Left ventricle myocardium inferior (tissue), 1 donor: ENCODE measurements around the gene ACVR1. TPM values are rescaled to one million over a fixed set of nuclear protein-coding genes. Genes with fewer than 3 reads are reported as not detected.

Source experiments
- DNase-seq: peaks from one replicate; pipeline ENCODE4 v3.0.0-alpha.2; 2020
- H3K27ac ChIP-seq: fragments of 200-600 bp; replicated peaks from 2 replicates; pipeline ENCODE4 v1.8.0; 2021
- H3K27me3 ChIP-seq: fragments of 200-600 bp; 2 replicates; pipeline ENCODE4 v1.8.0; 2021; ENCODE audit warnings: low read depth
- H3K36me3 ChIP-seq: fragments of 200-600 bp; 2 replicates; pipeline ENCODE4 v1.8.0; 2021
- H3K4me1 ChIP-seq: fragments of 200-600 bp; 2 replicates; pipeline ENCODE4 v1.8.0; 2021
- H3K4me3 ChIP-seq: fragments of 200-600 bp; 2 replicates; pipeline ENCODE4 v1.8.0; 2021; ENCODE audit warnings: mild to moderate bottlenecking, moderate library complexity
- H3K9me3 ChIP-seq: fragments of 200-600 bp; replicated peaks from 2 replicates; pipeline ENCODE4 v1.8.0; 2021
- intact Hi-C: fragments of 100-400 bp; cut with micrococcal nuclease; formaldehyde crosslinking; loops from one replicate; pipeline ENCODE4 v1.11.0; 2022
- total RNA-seq: library from RNA; stranded (reverse); fragmentation: NEBNext Ultra II Directional; extraction: Animal tissue kit (Norgen Biotek cat#: 25700); gene quantifications from one replicate; pipeline ENCODE4 v1.2.1, GENCODE V29; 2021
- TF ChIP-seq, protein P1 (sequence below): fragments of 200-600 bp; IDR thresholded peaks from 2 replicates; pipeline ENCODE4 v1.8.0; 2021; ENCODE audit warnings: antibody characterized with exemption, mild to moderate bottlenecking, borderline replicate concordance
- donor health status: DM: no; HTN: yes; CAD: no; lungs with severe emphysema.

The ACVR1 gene
- total RNA-seq, 1 donor from 2014 or later, result 30.6 TPM

DNA sequence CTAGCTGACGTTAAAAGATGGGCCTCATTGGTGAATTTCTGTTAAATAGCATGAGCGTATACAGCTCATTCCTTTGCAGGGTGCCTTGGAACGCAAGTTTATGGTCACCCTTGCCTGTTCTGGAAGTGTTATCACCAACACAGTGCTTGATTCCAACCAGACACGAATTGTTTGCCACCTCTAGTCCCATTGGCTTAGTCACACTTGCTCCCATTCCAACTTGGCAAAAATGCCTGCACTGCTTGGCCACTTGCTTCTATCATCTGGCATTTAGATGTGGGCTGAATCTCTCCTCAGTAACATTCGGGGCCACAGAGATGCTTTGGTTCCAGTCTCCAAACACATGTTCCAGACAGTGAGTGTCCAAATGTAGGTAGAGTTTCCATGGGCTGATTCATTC lies 27.5 kb upstream of the ACVR1 start:
- Histone ChIP-seq H3K36me3 (no peaks in the 10 kb centered on the region), H3K9me3 (no peaks in the 10 kb centered on the region), H3K4me3 (no peak overlapping the region), H3K4me1 (peaks cover 13% of the 10 kb centered on the region), H3K27ac (peak overlapping the region; percentile 45), H3K27me3 (no peaks in the 10 kb centered on the region)
- DNase-seq, result no peak
- TF ChIP-seq, protein P1, sequence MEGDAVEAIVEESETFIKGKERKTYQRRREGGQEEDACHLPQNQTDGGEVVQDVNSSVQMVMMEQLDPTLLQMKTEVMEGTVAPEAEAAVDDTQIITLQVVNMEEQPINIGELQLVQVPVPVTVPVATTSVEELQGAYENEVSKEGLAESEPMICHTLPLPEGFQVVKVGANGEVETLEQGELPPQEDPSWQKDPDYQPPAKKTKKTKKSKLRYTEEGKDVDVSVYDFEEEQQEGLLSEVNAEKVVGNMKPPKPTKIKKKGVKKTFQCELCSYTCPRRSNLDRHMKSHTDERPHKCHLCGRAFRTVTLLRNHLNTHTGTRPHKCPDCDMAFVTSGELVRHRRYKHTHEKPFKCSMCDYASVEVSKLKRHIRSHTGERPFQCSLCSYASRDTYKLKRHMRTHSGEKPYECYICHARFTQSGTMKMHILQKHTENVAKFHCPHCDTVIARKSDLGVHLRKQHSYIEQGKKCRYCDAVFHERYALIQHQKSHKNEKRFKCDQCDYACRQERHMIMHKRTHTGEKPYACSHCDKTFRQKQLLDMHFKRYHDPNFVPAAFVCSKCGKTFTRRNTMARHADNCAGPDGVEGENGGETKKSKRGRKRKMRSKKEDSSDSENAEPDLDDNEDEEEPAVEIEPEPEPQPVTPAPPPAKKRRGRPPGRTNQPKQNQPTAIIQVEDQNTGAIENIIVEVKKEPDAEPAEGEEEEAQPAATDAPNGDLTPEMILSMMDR, result no peak
- intact Hi-C loops, result no loop called here

DNA sequence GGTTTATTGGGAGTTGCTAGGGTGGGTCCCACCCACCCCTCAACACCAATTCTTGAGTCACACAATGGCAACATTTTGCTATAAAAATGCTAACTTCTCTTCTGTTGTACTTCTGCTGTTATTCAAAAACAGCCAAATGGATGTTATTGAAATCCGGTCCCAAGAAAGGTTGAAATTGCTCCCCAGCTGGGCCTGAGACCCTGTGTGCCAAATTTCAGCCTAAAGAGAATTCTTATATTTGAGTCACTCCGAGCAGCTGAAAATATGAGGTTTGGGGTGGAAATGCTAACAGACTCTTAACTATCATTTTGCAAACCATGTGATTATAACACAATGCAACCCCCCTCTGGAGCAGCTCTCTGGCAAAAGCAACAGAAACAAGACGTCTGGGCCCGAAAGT lies 27.0 kb upstream of the ACVR1 start:
- DNase-seq, result no peak
- no peaks in the 10 kb centered on the region for H3K9me3 ChIP-seq
- H3K27me3 ChIP-seq, result no peaks in the 10 kb centered on the region
- peaks cover 17% of the 10 kb centered on the region for H3K4me1 ChIP-seq
- no peaks in the 10 kb centered on the region for H3K36me3 ChIP-seq
- peak overlapping the region; percentile 45 for H3K27ac ChIP-seq
- H3K4me3 ChIP-seq, result no peak overlapping the region
- intact Hi-C loops, result no loop called here
- TF ChIP-seq, protein P1, result no peak

DNA sequence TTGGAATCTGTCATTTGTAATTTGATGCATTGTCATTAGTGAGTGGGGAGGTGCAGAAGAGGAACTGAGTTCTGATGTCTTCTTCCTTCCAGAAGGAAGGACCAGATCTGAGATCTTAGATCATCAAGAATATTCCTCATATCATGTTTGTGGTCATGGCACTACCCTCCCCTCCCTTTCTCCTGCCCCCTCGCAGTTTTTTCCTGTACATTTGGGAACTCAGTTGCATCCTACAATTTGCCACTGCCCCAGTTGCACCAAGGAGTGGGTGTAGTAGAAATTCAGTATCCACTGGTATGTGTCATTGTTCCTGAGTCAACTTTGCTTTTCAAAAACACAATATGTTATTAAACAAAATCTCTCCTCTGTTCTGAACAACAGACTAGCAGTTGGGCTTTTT lies 26.6 kb upstream of the ACVR1 start:
- Histone ChIP-seq H3K9me3 (no peaks in the 10 kb centered on the region), H3K27me3 (no peaks in the 10 kb centered on the region), H3K4me1 (peaks cover 18% of the 10 kb centered on the region), H3K4me3 (no peak overlapping the region), H3K27ac (no peak overlapping the region), H3K36me3 (no peaks in the 10 kb centered on the region)
- TF ChIP-seq, protein P1, result no peak
- DNase-seq, result no peak
- intact Hi-C loops, result no loop called here

DNA sequence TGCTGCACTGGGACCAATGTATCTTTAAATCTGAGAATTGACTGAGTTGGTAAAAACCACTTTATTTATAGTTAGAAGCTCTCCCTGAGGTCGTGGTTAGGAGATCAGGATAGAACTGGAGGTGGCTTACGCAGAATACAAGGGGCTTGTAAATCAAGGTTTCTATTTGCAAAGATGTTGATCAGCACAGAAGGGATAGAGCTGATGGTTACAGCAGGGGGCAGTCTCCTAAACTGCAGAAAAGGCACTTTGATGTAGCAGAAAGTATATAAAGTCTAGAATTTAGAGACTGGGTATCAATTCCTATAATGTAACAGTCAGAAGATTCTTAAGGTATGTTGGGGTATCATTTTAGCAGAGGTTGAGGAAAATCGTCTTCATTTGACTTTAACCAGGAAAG lies 25.2 kb upstream of the ACVR1 start:
- H3K27ac ChIP-seq, result no peak overlapping the region
- H3K9me3 ChIP-seq, result no peaks in the 10 kb centered on the region
- intact Hi-C loops, result no loop called here
- no peaks in the 10 kb centered on the region for H3K27me3 ChIP-seq
- no peaks in the 10 kb centered on the region for H3K36me3 ChIP-seq
- no peak for DNase-seq
- H3K4me1 ChIP-seq, result peaks cover 18% of the 10 kb centered on the region
- no peak overlapping the region for H3K4me3 ChIP-seq
- TF ChIP-seq, protein P1, result peak; percentile 30

DNA sequence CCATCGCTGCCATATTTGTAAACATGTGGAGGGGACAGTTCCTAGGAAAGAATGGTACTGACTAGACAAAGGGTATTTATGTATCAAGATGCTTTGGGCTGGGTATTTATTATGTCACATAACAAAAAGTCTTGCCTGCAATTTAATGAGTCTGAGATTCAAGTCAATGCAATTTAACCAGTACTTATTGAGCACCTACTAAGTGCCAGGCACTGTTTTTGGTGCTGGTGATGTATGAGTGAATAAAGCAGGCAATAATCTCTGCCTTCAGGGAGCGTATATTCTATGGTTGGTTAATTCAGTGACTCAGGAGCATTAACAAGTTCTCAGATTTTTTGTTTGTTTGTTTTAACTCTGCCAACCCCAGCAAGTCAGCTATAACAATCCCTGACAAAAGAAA lies 24.6 kb upstream of the ACVR1 start:
- no peaks in the 10 kb centered on the region for H3K27me3 ChIP-seq
- H3K9me3 ChIP-seq, result no peaks in the 10 kb centered on the region
- no peaks in the 10 kb centered on the region for H3K36me3 ChIP-seq
- H3K4me1 ChIP-seq, result peaks cover 18% of the 10 kb centered on the region
- DNase-seq, result no peak
- H3K27ac ChIP-seq, result no peak overlapping the region
- intact Hi-C loops, result no loop called here
- no peak overlapping the region for H3K4me3 ChIP-seq
- TF ChIP-seq, protein P1, result no peak

DNA sequence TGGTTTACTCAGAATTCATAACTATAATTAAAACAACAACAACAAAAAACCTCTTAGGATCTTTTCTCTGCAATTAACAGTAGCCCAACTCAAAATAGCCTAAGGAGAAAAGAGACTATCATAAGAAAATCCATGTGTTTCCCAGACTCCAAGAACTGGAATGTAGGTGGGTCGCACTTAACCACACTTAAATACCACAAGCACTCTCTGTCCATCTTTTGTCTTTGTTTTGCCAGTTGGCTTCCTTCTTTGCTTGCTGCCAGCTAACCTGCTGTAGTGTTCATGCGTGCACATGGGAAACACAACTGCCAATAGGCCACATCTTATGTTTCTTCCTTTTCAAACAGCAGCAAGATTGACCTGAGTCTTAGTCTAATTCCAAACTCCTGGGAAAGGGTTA lies 24.1 kb upstream of the ACVR1 start:
- TF ChIP-seq, protein P1, result no peak
- Histone ChIP-seq H3K4me1 (peaks cover 18% of the 10 kb centered on the region), H3K27ac (no peak overlapping the region), H3K9me3 (no peaks in the 10 kb centered on the region), H3K27me3 (no peaks in the 10 kb centered on the region), H3K36me3 (no peaks in the 10 kb centered on the region), H3K4me3 (no peak overlapping the region)
- intact Hi-C loops, result no loop called here
- DNase-seq, result no peak
